Fibroblast of peridontal ligament (primary cell): ENCODE data around the gene BRS3.

ENCODE experiments used
- DNase-seq: peaks from one replicate; pipeline ENCODE4 v3.0.0-alpha.2; 2010; ENCODE audit errors: extremely low read depth

BRS3 gene

GRCh38 chrX:136495043-136495442 lies 7.3 kb downstream of the BRS3 start:
- no peak for DNase-seq

GRCh38 chrX:136496186-136496763 lies 8.5 kb downstream of the BRS3 start:
- DNase-seq: no peak

GRCh38 chrX:136496764-136497555 lies 9.2 kb downstream of the BRS3 start:
- DNase-seq: peak; percentile 76

- no peak for DNase-seq
Measured at GRCh38 chrX:136497556-136498052, 9.9 kb downstream of the BRS3 start, which contains the start of gene HTATSF1. Gene HTATSF1, plus strand, starts transcription at chrX:136497592. Its CDS starts 93 bp downstream, at chrX:136497685.

- DNase-seq: no peak
Measured at GRCh38 chrX:136519069-136519468, 31.3 kb downstream of the BRS3 start.

- no peak for DNase-seq
Measured at GRCh38 chrX:136523770-136524169, 36.0 kb downstream of the BRS3 start.

GRCh38 chrX:136525738-136526606 lies 38.2 kb downstream of the BRS3 start:
- DNase-seq: peak; percentile 92

- no peak for DNase-seq
Measured at GRCh38 chrX:136528645-136529315, 41.0 kb downstream of the BRS3 start.

- DNase-seq: no peak
Measured at GRCh38 chrX:136529795-136530194, 42.0 kb downstream of the BRS3 start.

- no peak for DNase-seq
Measured at GRCh38 chrX:136531951-136532350, 44.2 kb downstream of the BRS3 start, which contains the start of gene VGLL1. Gene VGLL1, plus strand, starts transcription at chrX:136532215. Its CDS starts 3,806 bp downstream, at chrX:136536021.

GRCh38 chrX:136534131-136534530 lies 46.4 kb downstream of the BRS3 start:
- DNase-seq: no peak

- no peak for DNase-seq
Measured at GRCh38 chrX:136538811-136539210, 51.1 kb downstream of the BRS3 start.

- no peak for DNase-seq
Measured at GRCh38 chrX:136540226-136540625, 52.5 kb downstream of the BRS3 start.

- no peak for DNase-seq
Measured at GRCh38 chrX:136541294-136541693, 53.5 kb downstream of the BRS3 start.

- DNase-seq: no peak
Measured at GRCh38 chrX:136542281-136542680, 54.5 kb downstream of the BRS3 start.
